Measurements from ENCODE around the gene ARHGEF19.
"Not testable (repeated sequence)": the region's sequence is repeated elsewhere in the genome, so short reads cannot be mapped to it uniquely, and the experiment has no call there.

- not testable (repeated sequence) for TF ChIP-seq ZNF16 (tag by site-specific recombination; IDR thresholded peaks at IDR 0.05; ENCODE audit: low read depth); ZNF366 (tag by site-specific recombination; conservative IDR thresholded peaks at IDR 0.05); ZBTB20 (tag by site-specific recombination; IDR thresholded peaks at IDR 0.05)
- TF ChIP-seq SCRT2 (tag by site-specific recombination; IDR thresholded peaks at IDR 0.05) = peak; percentile 32; the same call in 1 of the 2 replicates
Measured at GRCh38 chr1:16257556-16257955, 45.1 kb upstream of the ARHGEF19 start.

Measured in HEK293 (cell line).